ENCODE results near the gene APCDD1.
"Not testable (repeated sequence)": the region's sequence is repeated elsewhere in the genome, so short reads cannot be mapped to it uniquely, and the experiment has no call there.

APCDD1 gene

GRCh38 chr18:10495936-10496335 lies 41.5 kb downstream of the APCDD1 start:
- DNase-seq (ENCODE audit: low read depth), result no peak

GRCh38 chr18:10497206-10497749 lies 42.8 kb downstream of the APCDD1 start:
- no peak for DNase-seq (ENCODE audit: low read depth)

- DNase-seq (ENCODE audit: low read depth), result no peak
Measured at GRCh38 chr18:10499230-10499629, 44.8 kb downstream of the APCDD1 start.

- no peak for DNase-seq (ENCODE audit: low read depth)
Measured at GRCh38 chr18:10500038-10500437, 45.6 kb downstream of the APCDD1 start.

- no peak for DNase-seq (ENCODE audit: low read depth)
Measured at GRCh38 chr18:10504723-10505122, 50.3 kb downstream of the APCDD1 start.

GRCh38 chr18:10505892-10506291 lies 51.5 kb downstream of the APCDD1 start:
- DNase-seq (ENCODE audit: low read depth), result not testable (repeated sequence)

- no peak for DNase-seq (ENCODE audit: low read depth)
Measured at GRCh38 chr18:10508591-10508990, 54.2 kb downstream of the APCDD1 start.

GRCh38 chr18:10511236-10511635 lies 56.8 kb downstream of the APCDD1 start:
- no peak for DNase-seq (ENCODE audit: low read depth)

GRCh38 chr18:10514082-10514481 lies 59.6 kb downstream of the APCDD1 start:
- DNase-seq (ENCODE audit: low read depth), result no peak

GRCh38 chr18:10514601-10515000 lies 60.2 kb downstream of the APCDD1 start:
- no peak for DNase-seq (ENCODE audit: low read depth)

GRCh38 chr18:10515456-10515855 lies 61.0 kb downstream of the APCDD1 start:
- DNase-seq (ENCODE audit: low read depth), result no peak

GRCh38 chr18:10516078-10516477 lies 61.6 kb downstream of the APCDD1 start:
- DNase-seq (ENCODE audit: low read depth), result no peak

- no peak for DNase-seq (ENCODE audit: low read depth)
Measured at GRCh38 chr18:10518595-10519255, 64.3 kb downstream of the APCDD1 start.

GRCh38 chr18:10519366-10519765 lies 64.9 kb downstream of the APCDD1 start:
- no peak for DNase-seq (ENCODE audit: low read depth)

- DNase-seq (ENCODE audit: low read depth), result peak; percentile 2
Measured at GRCh38 chr18:10519999-10520935, 65.8 kb downstream of the APCDD1 start.

- no peak for DNase-seq (ENCODE audit: low read depth)
Measured at GRCh38 chr18:10521566-10521965, 67.1 kb downstream of the APCDD1 start.

- no peak for DNase-seq (ENCODE audit: low read depth)
Measured at GRCh38 chr18:10522574-10522973, 68.1 kb downstream of the APCDD1 start.

GRCh38 chr18:10523544-10523943 lies 69.1 kb downstream of the APCDD1 start:
- no peak for DNase-seq (ENCODE audit: low read depth)

- no peak for DNase-seq (ENCODE audit: low read depth)
Measured at GRCh38 chr18:10524507-10525370, 70.3 kb downstream of the APCDD1 start.

GRCh38 chr18:10525371-10525691 lies 70.9 kb downstream of the APCDD1 start:
- DNase-seq (ENCODE audit: low read depth), result no peak

GRCh38 chr18:10525697-10526560 lies 71.5 kb downstream of the APCDD1 start, which contains the start of gene NAPG:
Gene NAPG (plus strand): TSS chr18:10526027. CDS start chr18:10526103, 76 bp downstream.
- DNase-seq (ENCODE audit: low read depth), result peak; percentile 84
